Activated gamma-delta T cell treated with anti-CD3 and anti-CD28 coated beads, Interleukin-2, amount 50 U/mL, for 16 hours (primary cell): ENCODE results near the gene SORCS2.

Experiments used
- DNase-seq: peaks from one replicate; pipeline ENCODE4 v3.0.0-alpha.2; 2020; ENCODE audit warnings: low read depth

Gene SORCS2

GRCh38 chr4:7377223-7377865 is 185.0 kb downstream of the SORCS2 start:
- no peak for DNase-seq

GRCh38 chr4:7379186-7379585 is 186.8 kb downstream of the SORCS2 start:
- DNase-seq = no peak

DNA sequence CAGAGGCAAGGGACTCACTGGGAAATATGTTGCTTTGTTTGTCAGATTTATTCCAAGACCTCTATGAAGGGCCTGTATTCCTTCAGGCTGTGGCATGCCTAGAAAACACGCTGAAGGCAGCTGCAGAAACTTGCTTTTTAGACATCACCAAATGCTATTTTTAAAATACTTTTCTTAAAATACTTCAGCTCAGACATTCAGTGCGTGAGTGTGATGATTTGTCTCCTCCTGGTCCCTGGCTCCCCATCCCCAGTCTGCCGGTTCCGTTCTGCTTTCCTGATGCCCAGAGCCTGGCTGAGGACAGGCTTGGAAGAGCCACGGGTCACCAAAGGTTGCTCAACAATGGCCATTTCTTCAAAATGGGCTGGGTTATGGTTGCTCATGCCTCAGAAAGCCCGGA is 187.4 kb downstream of the SORCS2 start:
- no peak for DNase-seq

DNA sequence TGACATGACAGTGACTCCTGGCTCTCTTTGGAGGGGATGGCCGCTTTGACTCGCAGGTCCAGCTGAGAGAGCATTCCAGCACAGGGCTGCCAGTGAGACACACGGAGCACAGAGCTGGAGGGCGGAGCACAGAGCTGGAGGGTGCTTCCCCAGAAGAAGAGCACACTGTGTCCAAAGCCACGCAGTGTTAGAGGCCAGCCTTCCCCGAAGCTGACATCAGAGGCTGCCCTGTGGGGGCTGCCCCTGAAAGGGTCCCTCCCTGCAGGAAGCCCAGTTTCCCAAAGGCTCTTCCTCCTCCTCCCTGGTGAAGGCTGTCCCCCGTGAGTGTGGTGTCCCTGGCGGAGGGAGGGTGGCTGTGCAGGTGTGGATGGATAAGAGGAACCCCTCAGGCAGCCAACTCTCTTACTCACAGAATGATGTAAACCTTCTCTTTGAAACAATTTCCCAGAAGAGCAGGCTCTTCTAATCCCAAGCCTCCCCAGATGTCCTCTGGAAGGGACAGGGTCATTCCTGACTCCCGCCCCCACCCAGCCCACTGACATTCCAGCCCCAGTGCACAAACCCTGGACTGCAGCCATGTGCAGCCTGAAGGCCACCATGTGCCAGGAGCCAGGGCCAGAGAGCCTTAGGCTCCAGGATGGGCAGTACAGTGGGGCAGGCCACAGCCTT is 189.0 kb downstream of the SORCS2 start:
- no peak for DNase-seq

DNA sequence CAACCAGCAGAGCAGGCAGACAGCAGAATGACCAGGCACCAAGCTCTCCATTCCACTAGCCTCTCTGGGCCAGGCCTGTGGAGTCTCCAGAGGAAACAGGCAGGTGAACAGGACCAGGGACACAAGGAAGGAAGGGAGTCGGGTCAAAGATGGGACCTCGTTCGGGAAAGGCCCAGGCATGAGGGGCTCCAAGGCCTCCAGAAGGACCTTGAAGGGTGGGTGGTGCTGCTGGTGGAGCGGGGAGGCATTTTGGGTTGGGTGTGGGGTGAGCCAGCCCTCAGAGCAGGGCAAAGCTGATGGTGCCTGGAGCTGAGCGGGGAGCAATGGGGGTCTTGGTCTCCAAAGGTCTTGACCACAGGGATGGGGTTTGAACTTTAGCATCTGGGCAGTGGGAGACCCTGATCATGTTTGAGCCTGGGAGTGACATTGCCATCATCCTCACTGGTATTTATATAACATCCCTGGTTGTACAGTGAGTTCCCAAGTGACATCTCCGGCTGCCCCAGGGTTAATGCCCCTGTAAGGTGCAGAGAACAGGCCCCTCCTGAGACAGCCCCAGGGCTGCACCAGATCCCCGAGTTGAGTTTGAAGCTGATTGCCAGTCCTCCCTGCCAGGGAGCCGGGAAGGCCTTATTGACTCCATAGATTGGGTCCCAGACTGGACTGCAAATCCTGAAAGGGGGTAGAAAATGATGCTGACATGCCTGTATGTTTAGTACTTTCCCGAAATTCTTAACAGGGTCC is 189.7 kb downstream of the SORCS2 start:
- DNase-seq = no peak

DNA sequence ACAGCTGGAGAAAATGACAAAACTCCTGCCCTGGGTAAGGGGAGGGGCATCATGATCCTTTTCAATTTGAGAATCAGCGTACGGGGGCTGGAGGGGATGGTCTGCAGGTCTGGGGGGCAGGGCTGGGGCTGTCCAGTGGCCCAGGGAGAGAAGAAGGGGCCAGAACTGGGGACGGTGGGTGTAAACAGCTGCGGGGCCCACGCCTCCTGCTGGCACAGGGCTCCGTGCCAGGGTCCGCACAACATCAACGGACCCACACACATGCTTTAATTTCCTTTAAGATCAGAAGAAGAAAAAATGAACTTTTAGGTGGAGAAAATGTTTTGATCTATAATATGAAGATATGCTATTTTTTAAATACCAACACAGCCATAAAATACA is 190.3 kb downstream of the SORCS2 start:
- DNase-seq = no peak

DNA sequence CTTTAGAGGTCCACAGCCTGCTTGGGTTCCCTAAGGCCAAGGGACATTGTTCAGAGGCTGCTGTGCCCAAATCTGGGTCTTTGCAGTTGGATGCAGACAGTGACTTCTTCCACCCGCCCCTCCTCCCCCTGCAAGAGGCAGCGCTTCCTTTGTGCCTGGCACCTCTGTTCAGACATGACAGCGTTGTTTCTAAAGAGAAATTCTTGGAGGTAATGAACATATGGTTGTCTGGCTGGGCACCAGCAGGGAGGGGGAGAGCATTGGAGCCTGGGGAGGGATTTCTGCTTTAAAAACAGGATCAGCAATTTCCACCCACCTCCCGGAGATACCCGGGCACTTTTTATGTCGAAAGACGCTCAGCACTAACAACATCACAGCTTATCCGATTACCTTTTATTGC is 190.9 kb downstream of the SORCS2 start:
- no peak for DNase-seq

GRCh38 chr4:7384003-7384928 is 191.9 kb downstream of the SORCS2 start:
- no peak for DNase-seq

DNA sequence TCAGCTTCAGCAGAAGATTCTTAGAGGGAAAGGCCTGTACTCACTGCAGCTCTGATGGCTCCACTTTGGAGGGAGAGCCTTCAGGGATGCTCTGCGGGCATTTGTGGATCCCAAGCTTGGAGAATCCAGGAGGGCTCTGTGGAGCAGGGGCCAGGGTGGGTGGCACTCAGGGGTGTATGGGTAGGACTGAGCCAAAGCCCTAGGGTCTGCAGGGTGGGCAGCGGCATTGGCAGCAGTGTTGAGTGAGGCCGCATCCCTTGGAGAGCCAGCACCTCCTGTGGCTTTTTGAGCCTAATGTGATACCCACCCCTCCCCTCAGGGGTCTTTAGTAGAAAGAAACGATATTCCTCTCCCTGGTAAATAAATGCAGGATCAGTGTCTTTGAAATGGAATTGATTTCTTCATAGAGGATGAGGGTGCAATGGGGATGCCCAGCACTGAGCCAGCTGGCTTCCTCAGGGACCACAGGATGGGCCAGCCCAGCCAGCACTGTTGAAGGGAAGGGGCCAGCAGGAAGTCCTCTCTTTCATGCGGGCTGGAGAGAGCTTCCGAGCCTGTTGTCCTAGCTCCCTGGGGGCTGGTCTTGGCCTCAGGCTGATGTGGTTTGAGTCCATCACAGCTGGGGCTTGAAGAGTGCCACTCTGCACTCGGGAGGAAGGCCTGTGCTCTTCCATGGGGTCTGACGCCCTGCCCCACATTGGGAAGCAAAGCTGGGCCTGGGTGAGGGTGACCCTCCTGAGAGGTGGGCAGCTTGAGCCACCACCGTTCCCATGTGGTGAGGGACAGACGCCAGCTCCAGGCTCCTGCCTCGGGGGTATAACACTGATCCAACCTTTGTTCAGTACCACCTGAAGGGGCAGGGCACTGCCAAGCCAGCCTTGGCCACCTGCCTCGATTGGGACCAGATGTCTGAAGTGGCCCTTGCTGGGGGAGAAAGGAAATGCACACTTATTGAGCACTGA is 192.9 kb downstream of the SORCS2 start:
- no peak for DNase-seq

- DNase-seq = no peak
Observed at GRCh38 chr4:7387925-7388324, 195.6 kb downstream of the SORCS2 start.

- no peak for DNase-seq
Observed at GRCh38 chr4:7388627-7389026, 196.3 kb downstream of the SORCS2 start.

DNA sequence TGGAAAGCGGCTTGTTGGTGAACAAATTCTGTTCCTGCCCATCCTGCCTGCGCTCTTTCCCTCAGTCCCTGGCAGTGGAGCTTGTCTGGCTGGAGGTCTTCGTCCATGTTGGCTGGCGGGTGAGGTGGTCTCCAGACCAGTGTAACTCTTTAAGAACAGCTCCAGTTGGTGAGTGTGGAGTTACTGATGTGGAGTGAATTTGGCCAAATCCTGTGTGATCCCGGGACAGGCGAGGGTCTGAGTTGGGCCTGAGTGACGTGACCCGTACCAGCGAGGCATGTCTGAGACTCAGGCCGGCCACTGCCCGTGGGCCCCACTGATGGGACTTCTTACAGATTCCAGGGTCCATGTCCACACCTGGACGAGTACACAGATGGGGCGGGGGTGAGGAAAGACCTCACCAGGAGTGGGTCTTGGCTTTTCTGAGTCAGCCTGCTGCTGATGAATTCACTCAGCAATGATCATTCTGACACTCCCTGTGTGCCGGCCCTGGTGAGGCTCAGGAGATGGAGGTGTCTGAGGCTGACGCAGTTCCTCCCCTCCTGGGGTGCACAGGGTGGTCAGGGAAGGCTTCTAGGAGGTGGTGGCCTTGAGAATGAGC is 196.9 kb downstream of the SORCS2 start:
- no peak for DNase-seq

GRCh38 chr4:7389719-7390118 is 197.4 kb downstream of the SORCS2 start:
- no peak for DNase-seq

GRCh38 chr4:7390336-7390735 is 198.0 kb downstream of the SORCS2 start:
- no peak for DNase-seq

GRCh38 chr4:7390906-7391636 is 198.7 kb downstream of the SORCS2 start:
- no peak for DNase-seq

GRCh38 chr4:7391637-7392437 is 199.5 kb downstream of the SORCS2 start:
- no peak for DNase-seq

- no peak for DNase-seq
Observed at GRCh38 chr4:7392438-7393421, 200.4 kb downstream of the SORCS2 start.
